T-helper 2 cell (primary cell): ENCODE data around the gene FBXL14.

ENCODE experiments used
- DNase-seq, 5 experiments: peaks; one replicate each; pipeline versions ENCODE4 v3.0.0 to v3.0.0-alpha.2; 2012 to 2022

The FBXL14 gene

DNA sequence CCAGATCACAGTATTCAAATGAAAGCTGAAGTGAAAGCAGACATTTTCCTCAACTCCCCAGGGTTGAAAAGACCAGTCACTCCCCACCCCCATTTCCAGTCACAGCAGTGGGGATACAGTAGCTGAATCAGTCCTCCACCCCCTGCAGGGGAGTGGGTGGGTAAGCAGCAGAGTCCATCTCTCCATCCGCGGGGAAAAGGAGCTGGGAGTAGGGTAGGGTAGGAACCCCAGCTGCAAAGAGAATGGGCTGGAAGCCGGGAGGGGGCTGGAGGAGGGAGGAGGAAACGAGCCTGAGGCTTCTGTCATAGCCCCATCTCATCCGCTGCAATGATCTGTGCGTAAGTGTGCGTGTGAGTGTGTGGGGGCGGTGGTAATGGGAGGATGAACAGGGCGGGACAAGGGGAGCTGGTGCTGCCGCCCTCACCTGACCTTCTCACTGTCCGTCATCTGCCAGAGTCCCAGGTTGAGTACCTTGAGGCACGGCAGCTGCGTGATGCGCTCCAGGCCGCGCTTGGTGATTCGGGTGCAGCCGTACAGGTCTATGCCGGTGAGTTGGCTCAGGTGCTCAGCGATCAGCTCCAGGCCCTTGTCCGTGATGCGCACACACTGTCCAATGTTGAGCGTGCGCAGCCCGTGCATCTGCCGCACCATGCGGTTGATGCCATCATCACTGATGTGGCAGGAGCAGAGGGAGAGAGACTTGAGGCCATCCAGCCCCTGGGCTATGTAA is 1.8 kb downstream of the FBXL14 start:
- peak in 4 of 5 experiments; percentile 36 to 83 (median 44) for DNase-seq

DNA sequence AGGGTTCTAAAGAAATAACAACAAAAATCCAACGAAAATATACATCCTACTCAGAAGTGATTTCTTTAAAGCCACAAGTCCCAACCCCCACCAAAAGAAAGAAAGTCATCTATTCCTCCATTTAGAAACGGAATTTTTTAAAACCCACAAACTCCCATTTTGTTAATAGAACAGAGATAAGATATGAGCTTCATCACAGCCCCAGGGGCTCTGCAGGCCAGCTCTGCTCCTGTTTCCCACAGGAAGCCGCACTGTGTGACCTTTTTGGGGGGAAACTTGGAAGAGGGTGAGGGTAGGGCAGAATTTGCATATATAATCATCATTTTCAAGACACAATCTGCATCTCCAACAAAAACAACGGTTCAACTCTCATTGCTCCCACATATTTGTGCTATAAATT is 2.8 kb downstream of the FBXL14 start:
- no peak for DNase-seq

DNA sequence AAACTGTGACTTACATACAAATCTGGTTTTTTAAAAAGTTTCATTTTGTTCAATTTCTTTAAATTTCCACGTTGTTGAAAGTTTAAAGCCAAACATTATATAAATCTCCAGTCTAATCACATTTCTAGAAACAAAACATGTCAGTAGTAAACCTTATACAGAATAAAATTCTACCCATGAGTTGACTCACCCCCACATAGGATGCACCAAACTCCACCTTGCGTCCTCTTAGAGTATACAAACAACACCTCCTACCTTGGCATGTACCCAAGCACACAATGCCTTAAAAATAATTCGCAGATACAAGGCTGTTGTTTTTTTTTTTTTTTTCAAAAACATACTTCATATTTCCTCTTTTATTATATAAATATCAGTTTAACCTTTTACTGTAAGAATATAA is 3.3 kb downstream of the FBXL14 start:
- peak in 2 of 5 experiments; percentile 27 to 71 for DNase-seq

DNA sequence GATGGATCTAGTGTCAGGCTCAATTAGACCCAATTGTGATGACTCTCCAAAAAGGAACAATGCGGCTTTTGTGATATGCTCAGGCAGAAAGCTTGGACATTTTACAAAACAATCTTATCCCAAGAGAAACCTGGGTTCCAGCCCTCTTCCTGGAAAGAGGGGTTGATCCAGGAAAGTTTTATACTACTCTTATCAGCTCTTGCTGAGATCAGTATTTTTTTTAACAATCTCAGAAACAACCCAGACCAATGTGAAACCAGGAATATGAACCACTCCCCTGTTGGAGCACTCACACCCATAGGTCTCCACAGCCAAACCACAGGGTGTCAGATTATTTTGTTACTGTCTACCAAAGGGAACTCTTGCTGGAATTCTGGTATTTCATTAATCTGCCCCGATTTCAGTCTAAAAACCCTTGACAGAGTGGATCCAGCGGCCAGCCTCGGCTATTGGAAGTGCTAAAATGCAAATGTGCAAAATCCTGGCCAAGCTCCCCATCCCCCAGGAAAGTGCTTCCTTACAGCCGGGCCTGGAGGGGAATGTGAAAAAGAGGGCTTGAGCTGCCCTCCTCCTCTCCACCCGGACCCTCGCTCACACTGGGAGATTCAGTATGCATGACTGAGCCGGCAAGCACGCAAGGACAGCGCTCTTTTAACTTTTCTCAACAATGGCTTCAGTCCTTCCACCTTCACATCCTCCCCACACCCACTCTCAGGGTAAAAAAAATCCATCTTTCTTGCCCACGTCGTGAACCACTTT is 4.0 kb downstream of the FBXL14 start:
- DNase-seq = no peak

DNA sequence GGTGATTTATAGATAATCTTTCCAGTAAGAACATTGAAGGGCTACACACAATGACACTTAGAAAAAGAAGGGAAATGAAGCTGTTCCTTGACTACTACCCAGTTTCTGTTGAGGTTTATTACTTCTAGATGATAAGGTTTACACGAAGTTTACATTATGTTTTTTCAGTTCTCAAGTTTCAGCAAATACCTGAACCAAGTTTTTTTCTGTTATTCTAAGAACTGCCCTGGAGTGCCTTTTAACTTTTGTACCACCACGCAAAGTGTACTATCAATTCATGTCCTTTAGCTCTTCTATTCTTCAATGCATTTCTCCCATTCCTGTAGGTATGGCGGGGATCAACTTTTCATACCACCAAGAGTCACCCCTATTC is 5.8 kb downstream of the FBXL14 start:
- no peak for DNase-seq

DNA sequence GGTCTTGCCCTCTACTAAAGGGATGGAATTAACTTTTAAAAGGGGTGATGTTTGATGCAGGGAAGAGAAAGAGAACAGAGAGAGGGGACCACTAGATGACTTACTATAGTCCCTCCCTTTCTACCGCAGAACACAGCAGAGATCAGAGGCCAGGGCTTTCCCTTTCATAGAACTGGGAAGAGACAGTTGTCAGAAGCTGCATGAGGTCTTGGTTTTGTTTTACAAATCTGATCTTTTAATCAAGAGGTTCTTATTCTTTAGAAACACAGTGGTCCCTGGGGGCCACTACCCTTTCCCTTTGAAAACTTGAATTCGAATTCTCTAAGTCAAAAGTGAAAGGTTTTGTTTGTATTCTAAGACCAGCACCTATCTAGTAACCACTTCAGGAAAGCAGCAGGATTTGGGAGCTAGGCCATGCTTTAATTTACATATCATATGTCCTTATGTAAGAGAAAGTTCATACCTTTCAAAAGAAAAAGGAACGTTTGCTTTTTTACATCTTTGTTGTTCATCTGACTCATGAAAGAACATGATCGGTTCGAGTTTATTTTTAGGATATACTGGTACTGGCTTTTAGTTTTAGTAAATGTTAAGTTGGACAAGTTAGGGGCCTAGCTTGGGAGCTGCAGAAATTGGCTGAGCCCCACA is 6.3 kb downstream of the FBXL14 start:
- DNase-seq = no peak

DNA sequence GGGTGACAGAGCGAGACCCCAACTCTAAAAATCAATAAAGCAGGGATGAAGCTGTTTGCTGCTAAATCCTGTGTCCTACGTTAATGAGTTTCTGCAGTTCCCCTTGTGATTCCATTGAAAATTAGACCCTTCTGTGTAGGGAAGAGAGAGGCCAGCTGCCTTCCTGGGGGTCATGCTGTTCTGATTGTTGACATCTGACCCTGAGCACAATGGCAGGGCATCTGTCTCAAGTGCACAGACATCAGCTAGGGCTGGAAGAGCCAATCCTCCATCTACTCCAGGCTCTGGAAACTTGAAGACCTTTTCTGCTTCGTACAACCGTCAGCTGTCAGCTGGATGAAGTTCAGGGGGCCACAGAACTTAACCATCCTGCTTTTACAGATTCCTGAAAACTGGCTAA is 10.1 kb downstream of the FBXL14 start:
- DNase-seq = no peak

DNA sequence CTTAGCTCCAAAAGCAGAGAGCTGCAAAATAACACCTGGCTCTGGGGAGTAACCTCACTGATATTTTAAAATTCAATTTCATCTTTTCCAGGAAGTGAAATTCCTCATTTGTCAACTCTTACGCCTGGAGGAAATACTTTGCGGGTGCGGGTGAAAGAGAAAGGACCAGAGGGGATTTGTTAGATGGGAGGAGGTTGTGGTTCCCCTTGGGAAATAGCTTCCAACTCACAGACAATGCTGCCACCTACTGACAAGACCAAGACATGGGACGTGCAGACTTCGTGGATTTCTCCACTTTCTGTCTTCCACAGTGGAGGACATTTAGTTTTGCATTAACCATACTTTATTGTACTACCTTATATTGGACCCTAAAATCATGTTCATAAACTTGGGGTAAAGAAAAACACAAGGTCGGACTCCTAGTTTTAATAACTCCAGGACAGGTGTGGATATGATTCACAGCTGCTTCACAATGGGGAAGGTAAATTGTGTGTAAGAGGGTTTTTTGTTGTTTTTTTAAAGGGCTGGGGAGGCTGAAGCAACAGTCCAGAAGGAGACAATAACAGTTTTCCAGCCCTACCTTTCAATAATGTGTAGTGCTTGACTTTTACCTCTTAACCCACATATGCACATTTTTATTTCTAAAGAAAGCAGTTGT is 10.8 kb downstream of the FBXL14 start:
- DNase-seq = peak in 3 of 5 experiments; percentile 47 to 70 (median 48)

DNA sequence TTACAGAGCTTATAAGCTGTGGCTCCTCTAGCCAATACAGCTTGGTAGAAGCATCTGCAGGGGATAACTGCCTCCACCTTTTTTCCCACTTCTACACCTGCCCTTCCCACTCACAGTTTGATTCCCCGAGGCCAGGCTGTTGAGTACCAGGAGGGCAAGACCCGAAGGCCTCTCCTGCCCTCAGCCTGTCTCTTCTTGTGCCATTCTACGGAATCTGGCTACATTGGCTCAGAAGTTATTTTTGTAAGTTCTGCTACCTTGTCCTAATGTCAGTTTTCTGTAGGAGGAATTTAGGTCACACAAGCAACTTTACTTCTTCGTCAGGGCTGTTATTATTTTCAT is 11.7 kb downstream of the FBXL14 start:
- DNase-seq = no peak

DNA sequence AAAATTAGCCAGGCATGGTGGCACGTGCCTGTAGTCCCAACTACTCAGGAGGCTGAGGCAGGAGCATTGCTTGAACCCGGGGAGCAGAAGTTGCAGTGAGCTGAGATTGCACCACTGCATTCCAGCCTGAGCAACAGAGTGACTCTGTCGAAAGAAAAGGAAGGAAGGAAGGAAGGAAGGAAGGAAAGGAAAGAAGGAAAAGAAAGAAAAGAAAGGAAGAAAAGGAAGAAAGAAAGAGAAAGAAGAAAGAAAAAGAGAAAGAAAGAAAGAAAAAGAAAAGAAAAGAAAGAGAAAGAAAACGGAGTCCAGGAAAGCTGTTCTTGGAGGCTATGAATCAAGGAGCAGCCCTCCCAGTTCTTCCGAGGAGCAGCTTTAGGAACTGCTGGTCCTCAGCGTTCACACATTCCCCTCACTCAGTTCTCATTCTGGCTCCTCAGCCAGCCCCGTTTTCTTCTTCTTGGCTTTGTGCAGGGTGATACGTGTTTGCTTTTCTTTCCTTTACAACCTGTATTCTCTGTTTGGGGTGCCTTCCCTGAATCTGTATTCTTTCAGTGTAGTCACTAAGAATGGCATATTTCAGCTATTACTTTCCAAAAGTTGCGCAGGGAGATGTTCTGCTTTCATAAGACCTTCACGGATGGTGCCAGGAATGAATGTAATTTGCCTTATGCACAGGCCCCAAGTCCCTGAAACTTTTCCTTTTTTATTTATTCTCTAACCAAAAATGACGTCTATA is 12.2 kb downstream of the FBXL14 start:
- DNase-seq = no peak

DNA sequence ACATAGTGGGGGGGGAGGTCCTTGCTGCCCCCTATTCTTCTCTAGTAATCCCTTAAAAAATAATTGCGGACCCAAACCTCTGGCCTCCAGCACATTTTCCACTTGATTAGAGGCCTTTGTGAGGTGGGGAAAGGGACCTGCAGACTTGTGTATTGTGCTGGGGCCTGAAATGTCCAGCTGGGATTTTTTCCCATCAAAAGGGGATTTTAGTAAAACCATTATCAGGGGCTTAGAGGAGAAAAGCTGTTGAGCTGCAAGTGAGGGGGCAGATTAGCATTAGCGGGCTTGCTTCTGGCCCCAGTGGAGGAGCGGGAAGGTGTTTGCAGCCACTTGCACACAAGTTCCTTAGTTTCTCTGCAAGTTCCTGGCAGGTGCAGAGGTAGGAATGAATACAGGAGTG is 13.9 kb downstream of the FBXL14 start:
- no peak for DNase-seq

DNA sequence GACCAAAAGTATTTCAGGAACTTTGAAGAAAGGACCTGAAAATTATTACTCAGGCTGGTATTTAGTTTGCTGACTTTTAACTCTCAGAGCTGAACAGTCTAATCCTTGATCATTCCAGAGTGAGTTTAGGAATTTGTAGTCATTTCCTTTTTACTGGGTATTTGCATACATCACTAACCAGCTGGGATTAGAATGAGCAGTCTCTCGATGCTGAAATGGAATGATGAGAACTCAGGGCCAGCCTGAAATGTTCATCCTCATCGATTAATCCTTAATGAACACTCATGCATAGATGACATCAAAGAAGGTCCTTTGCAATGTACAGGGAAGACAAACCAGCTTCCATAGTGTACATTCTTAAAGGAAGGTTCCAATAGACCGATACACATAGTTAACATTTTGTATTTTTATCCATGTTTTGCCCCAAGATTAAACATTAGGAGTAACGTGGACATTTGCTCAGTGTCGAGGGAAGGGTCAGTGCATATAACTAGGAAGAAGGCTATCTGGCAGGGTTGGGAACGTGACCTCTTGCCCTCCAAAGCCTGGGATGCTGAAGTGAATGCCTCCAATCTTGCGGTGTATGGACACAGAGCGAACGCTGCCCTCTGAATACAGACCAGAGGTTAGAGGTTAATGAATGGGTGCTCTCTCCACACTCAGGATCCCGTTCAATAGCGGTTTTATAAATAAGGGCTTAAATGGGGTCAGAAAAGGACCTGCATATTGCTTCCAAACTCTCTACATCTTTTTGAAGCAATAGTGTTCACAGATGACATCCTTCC is 14.5 kb downstream of the FBXL14 start:
- DNase-seq = no peak

DNA sequence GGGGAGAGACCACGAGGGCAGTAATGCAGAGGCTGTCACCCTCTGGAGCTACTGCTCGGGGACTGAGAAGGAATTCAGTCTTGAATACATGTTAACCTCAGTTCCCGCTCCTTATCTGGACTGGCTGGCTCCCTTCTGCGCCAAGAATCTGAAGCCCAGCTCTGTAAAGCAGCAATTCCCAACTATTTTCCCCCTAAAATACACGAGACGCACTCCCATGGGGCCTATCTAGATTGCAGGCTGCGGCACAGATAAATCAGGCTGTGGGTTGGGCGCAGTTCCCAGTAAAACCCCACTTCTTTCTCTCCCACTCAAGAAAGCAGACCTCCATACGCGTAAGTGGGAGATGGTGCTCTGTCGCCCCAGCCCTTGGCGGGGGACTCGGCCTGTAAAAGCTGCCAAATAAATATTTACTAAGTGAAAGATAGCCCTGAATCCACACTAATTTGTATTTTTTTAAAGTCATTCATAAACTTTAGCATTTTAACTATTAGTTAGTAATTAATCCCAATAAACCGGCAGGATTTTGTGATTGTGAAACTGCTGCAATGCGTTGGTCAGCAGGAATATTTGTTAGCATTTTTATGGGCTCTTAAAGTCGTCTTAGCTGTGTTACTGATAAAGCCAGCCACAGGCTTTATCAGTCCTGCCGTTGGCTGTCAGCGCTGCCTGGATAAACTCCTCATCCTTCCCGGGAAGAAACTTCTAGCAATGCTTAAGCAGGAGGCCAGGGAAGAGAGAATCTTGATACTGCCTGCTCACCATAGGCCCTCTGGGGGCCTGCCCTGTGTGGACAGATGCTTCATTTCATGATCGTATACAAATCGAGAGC is 17.8 kb downstream of the FBXL14 start:
- DNase-seq = no peak

DNA sequence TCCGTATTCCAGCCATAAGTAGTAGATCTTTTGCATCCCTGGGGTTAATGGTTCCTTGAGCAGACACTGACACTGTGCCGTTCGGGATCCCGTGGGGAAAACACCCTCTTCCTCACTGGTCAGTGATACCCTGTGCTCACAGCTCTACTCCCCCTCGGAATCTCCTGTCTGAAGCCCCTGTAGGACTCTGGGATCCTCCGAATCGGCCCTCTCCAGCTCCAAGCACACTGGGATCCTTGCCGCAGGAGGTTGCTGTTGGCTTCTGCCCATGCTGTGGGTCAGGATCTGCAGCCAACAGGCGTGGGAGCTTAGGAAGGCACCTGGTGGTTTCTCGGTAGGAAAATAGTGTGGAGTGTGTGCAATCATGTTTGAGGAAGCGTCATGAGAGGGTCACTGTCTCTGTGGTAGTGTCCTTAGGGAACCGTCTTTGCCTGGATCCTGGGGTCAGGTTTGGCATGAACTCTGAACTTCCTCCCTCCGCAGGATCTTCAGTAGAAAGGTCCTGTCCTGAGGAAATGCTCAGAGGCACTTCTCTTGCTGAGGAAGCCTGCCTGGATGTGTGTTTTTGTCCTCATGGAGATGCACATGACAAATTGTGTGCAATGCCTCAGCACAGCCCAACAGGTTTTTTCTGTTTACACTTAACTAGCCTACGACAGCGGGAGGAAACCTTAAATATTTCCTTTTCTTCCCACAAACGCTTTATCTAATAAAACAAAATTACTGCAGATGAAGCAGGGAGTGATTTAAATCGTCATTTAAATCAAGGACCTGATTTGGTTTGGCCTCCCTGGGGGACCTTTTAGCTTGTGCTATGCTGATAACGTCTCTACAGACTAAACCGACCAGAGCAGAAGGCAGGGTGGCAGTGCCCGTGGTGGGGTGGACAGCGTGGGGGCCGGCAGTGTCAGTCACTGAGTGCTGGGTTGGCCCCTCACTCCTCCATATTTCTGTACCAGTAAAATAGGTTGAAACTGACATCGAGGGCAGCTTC is 18.7 kb downstream of the FBXL14 start:
- DNase-seq = no peak

DNA sequence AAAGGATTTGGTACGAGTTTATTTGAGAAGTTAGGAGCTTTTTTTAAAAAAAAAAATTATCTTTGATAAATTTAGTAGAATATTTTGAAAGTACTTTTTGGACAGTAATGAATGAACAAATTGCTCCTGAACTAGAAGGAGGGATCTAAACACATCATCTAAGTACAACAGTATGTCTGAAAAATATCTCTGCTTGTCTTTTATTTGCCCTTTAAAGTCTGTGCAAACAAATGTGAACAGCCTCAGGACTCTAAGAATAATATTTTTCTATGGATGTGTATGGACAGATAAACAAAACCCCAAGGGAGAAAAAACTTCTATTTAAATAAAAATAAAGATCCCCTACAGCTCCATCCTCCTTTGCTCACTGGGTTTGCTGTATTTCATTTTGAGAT is 19.5 kb downstream of the FBXL14 start:
- no peak for DNase-seq

DNA sequence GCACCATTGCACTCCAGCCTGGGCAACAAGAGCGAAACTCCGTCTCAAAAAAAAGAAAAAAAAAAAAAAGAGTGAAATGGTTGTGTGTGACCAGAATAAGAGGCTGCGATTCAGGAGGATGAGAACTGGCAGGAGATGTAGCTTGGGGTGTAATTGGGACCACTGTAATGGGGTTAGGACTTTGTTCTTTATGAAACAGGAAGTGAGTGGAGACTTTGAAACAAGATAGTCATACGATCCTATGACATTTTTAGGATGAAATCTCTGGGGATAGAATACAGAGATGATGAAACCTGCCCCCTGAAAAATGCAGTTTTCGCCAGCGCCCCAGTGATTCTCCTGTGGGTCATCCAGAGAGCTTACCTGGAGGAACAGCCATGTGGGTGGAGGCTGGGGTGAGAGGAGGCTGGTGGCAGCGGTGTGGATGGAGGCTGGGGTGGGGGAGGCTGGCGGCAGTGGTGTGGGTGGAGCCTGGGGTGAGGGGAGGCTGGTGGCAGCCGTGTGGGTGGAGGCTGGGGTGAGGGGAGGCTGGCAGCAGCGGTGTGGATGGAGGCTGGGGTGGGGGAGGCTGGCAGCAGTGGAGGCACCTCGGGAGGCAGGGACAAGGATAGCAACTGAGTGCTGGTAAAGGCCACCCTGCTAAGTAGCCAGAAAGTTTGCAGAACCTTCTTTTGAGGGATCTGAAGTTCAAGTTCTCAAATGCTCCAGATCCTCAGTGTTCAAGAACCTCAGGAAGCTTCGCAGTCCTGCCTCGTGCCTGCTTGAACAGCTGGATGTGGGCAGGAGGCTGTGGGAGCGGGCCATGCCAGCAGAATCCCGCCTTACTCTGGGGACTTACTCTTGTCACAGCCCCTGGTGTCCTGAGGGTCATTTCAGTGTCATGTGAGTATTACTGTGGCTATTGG is 20.2 kb downstream of the FBXL14 start:
- no peak for DNase-seq

DNA sequence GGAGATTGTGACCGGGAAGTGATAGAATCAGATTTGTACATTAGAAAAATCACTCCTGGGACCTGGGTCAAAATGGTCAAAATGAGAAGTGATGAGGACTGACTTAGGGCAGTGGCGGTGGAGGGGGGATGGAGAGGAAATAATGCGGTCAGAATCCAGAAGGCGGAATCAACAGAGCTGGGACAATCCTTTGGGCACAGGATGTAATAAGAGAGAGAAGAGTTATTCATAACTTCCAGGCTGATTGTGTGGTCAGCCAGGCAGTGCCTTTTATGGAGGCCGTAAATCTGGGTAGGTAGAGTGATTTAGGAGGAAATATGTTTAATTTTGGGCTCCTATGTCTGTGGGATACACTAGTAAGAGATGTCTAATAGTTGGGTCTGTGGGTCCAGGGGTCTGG is 21.6 kb downstream of the FBXL14 start:
- DNase-seq = no peak

DNA sequence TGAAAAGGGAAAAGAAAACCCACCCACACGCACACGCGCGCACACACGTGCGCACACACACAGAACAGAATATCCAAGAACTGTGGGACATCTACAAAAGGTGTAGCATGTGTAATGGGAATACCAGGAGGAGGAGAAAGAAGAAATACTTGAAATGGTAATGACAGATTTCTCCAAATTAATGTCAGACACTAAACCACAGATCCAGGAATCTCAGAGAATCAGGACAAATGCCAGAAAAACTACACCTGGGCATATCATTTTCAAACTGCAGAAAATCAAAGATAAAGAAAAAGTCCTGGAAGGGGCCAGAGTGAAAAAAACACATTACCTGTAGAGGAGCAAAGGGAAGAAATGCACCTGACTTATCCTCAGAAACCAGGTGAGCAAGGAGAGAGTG is 26.5 kb downstream of the FBXL14 start:
- DNase-seq = no peak
